ENCODE results near the gene APOBEC3C.

- no peak for TF ChIP-seq CTCF (IDR thresholded peaks at IDR 0.05)
- TF ChIP-seq POLR2A (IDR thresholded peaks at IDR 0.05): no peak
Observed at GRCh38 chr22:38996105-38996504, 18.0 kb upstream of the APOBEC3C start.

Measured in thyroid gland (tissue), 4 donors.